GM18526 (cell line): Measurements from ENCODE around the gene UBE2L6.
A peak's percentile ranks its signal among the peaks of the same experiment; 100 is the strongest.

Experiments used
- POLR2A ChIP-seq: IDR thresholded peaks from 3 replicates; pipeline ENCODE4 v1.6.1; 2011; ENCODE audit not compliant: insufficient read length; ENCODE audit errors: extremely low read depth

The UBE2L6 gene

GRCh38 chr11:57546451-57546850, 21.0 kb downstream of the UBE2L6 start:
- no peak for TF ChIP-seq POLR2A

DNA sequence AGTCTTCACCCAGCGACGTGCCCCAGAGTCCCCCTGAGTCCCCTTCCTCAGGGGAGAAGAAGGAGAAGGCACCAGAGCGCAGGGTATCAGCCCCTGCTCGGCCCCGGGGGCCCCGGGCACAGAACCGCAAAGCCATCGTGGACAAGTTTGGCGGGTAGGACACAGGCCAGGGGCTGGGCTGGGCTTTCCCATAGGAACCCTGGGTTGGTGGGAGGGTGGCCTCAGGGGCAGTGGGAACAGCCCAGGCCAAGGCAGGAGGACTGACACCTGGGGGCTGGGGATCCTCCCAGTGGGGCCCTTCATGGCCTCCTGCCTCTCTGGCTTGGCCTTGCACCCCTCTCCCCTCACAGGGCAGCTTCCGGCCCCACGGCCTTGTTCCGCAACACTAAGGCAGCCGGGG, 21.6 kb downstream of the UBE2L6 start:
- TF ChIP-seq POLR2A: no peak

GRCh38 chr11:57544566-57544965, 22.9 kb downstream of the UBE2L6 start:
- no peak for TF ChIP-seq POLR2A

DNA sequence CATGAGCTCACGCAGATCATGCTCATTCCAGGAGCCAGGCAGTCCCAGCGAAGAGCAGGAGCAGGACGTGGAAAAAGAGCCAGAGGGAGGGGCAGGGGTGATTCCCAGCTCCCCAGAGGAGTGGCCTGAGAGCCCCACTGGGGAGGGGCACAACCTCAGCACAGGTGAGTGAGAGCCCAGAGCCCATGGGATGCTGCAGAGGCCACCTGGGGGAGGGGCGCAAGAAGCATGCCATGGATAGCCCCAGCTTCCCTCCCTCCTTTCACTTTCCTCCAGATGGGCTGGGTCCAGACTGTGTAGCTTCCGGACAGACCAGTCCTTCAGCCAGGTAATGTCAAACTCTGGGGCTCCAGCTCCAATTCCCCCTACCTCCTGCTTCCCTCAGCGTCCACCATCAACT, 23.9 kb downstream of the UBE2L6 start:
- TF ChIP-seq POLR2A: no peak

DNA sequence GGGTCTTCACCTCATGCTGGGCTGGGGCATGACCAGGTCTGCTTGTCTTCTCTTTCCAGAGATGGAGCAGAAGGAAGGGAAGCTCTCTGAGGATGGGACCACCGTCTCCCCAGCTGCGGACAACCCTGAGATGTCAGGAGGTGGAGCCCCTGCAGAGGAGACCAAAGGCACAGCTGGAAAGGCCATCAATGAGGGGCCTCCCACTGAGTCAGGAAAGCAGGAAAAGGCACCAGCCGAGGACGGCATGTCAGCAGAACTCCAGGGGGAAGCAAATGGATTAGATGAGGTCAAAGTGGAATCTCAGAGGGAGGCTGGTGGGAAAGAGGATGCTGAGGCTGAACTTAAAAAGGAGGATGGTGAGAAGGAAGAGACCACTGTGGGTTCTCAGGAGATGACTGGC, 24.9 kb downstream of the UBE2L6 start:
- TF ChIP-seq POLR2A: no peak

- no peak for TF ChIP-seq POLR2A
Measured at GRCh38 chr11:57541169-57541568, 26.3 kb downstream of the UBE2L6 start.

DNA sequence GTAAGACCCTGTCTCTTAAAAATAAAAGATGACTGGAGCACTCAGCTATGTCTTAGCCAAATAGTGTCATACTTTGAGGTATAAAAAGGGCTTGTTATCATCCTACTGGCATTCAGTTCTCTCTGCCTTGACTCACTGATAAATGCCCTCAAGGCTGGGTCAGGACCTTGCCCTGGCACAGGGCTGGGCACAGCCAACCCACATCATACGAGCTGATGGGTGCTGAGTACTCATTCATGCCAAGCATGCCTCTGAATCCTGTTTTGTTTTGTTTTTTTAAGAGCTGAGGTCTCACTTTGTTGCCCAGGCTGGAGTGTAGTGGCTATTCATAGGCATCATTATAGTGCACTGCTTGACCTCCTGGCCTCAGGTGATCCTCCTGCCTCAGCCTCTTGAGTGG, 28.1 kb downstream of the UBE2L6 start:
- no peak for TF ChIP-seq POLR2A

- no peak for TF ChIP-seq POLR2A
Measured at GRCh38 chr11:57536947-57537619, 30.4 kb downstream of the UBE2L6 start, which contains the start of gene SMTNL1. Gene SMTNL1, plus strand, starts transcription at chr11:57537595. Its CDS starts 5,048 bp downstream, at chr11:57542643.

GRCh38 chr11:57530596-57531507, 36.6 kb downstream of the UBE2L6 start, which contains the start of gene TIMM10:
Gene TIMM10, minus strand, starts transcription at chr11:57530754. Its CDS starts 565 bp downstream, at chr11:57530189.
- TF ChIP-seq POLR2A: peak; percentile 59

- TF ChIP-seq POLR2A: no peak
Measured at GRCh38 chr11:57530215-57530595, 37.3 kb downstream of the UBE2L6 start.

DNA sequence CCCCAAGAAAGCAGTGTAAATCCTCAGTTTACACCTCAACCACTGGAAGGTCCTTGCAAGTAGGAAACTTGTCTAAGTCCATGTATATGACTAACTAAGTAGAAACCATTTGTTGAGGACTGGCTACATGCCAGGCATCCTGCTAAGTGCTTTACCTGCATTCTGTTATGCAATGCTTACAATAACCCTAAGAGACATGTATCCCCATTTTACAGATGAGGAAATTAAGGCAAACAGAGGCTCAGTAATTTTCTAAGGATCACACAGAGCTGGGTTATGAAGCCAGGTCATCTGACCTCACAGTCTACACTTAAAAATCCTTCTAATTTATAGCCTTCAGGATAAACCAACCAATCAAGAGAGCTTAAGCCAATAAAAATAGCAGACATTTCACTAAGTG, 38.5 kb downstream of the UBE2L6 start:
- no peak for TF ChIP-seq POLR2A

DNA sequence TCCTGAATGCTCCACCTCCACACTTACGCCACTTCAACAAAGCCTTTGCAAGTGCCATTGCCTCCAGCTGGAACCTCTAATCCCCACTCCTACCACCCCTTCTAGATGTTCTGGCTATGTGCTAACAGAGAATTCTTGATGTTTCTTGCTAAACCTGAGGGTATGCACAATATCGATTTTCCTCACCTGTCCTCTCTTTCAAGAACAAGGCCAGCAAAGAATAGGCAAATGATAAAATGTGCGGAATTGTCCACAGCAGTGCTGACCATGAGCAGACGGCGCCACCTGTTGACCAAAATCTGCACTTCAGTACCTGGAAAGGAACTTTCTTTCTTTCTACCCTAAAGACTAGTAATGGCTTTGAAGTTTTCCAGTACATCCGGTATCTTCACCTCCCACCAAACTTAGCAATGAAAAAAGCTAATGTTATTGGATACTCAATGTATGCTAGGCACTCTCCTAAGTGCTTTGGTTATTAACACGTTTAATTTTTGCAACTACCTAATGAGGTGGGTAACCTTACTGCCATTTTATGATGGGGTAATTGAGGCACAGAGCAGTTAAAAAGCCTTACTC, 40.3 kb downstream of the UBE2L6 start:
- no peak for TF ChIP-seq POLR2A

DNA sequence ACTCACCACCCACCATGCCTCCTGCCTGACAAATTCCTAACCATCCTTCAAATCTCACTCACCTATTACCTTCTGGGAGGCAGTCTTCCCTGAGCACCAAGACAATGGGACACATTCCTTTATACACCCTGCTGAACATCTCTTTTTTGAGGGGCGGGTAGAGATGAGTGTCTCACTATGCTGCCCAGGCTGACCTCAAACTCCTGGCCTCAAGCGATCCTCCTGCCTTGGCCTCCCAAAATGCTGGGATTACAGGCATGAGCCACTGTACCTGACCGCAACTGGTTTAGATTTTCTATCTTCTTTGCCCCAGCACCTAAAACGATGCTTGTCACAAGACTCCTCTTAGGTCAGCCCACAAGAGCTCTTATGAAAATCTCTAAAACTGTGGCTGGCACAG, 44.1 kb downstream of the UBE2L6 start:
- TF ChIP-seq POLR2A: no peak

DNA sequence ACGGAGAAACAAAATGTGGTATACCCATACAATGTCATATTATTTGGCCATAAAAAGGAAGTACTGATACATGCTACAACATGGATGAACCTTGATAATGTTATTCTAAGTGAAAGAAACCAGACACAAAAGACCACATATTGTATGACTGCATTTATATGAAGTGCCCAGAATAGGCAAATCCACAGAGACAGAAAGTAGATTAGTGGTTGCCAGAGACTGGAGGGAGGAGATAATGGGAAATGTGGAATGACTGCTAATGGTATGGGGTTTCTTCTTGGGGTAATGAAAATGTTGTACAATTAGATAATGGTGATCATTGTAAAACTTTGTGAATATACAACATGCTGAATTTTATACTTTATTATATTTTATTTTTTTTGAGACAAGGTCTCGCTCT, 46.4 kb downstream of the UBE2L6 start:
- no peak for TF ChIP-seq POLR2A

DNA sequence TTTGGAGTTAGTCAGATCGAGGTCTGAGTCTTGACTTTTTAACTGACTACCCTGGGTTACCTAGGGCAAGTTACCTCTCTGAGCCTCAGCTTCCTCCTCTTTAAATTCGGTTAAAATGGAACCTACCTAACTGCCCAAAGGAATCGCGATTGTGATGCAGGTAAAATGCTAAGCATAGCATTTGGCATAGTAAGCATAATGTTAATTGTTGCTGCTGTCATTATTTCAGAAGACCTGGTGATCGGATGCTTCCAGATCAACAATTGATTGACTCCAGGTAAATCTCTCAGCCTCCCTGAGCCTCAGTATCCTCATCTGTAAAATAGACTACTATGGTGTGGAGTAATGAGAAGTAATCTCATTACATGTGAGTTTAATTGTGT, 51.4 kb downstream of the UBE2L6 start:
- no peak for TF ChIP-seq POLR2A
